ENCODE results near the gene MT1E.
"Not testable (repeated sequence)": the region's sequence is repeated elsewhere in the genome, so short reads cannot be mapped to it uniquely, and the experiment has no call there.

The MT1E gene

DNA sequence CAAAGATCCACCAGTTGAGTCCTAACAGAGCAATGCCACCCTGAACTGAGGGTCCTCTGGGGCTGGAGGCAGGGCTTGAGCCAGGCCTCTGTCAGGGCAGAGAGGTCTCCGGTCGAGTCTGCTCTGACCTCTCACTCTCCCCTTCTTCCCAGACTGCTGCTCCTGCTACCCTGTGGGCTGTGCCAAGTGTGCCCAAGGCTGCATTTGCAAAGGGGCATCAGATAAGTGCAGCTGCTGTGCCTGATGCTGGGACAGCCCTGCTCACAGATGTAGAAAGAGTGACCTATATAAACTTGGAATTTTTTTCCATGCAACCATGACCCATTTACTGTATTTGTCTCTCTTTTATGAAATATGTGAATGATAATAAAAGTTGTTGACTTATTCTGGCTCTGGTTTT, 23.7 kb downstream of the MT1E start:
- no peak for DNase-seq

DNA sequence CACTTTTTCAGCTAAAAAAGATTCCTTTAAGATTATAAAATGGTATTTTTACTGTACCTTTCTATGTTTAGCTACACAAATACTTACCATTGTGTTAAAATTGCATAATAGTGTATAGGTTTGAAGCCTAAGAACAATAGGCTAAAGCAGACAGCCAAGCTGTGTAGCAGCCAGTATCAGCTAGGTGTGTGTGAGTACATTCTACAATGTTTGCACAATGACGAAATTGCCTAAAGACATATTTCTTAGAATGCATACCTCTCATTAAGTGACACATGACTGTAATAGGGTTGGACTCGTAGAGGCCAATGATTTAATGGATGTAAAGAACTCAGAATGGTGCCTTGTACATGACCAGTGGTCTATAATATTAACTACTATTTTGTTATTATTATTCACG, 24.2 kb downstream of the MT1E start:
- DNase-seq, result no peak

DNA sequence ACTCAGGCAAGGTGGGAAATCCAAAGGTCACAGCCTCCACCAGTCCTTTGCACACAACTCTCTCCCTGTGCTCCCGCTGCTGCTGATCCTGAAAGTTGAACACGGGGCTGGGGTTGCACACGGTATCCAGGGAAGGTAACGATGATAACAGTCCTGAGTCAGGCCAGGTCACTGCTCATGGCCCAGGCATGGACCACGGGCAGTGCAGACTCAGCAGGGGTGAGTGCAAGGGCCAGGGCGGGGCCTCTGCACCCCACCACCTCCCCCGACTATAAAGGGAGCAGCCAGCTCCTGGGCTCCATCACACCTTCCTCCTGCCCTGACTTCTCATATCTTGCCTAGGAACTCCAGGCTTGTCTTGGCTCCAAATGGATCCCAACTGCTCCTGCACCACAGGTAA, 26.0 kb downstream of the MT1E start, which contains the start of gene MT1B:
Gene MT1B, plus strand, starts transcription at position 301 of the 400 bp plus-strand sequence. Its CDS starts 68 bp downstream, at position 369.
- DNase-seq, result no peak

DNA sequence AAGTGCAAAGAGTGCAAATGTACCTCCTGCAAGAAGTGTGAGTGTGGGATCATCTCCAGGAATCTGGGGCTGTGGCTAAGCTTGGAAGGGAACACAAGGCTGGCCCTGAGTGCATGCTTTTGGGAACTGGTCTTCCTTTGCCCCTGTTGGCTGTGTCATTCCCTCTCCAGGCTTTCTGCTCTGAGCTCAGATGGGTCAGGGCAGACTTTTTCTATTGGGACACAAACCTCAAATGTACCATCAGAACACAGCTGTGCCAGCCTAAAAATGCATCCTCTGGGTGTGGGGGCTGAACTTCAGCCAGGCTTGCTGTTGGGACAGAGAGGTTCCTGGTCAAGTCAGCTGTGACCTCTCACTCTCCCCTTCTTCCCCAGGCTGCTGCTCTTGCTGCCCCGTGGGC, 27.0 kb downstream of the MT1E start:
- DNase-seq, result no peak

DNA sequence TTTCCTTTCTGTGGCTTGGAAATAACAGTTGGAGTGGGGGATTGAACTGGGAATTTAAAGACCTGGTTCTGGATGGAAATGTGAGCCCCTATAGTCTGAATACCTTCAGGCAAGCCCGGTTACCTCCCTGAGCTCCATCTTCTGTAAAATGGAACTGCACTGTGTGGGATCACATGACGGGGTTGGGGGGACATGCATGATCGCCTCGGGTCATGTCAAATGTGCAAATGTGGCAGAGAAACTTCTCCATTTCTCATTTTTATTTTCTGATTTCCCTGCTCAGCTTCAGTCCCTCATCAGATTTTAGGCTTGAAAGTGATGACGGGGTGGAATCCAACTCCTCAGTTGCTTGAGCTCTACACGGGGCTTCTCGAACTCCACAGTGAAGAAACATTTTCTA, 27.6 kb downstream of the MT1E start:
- DNase-seq, result no peak

DNA sequence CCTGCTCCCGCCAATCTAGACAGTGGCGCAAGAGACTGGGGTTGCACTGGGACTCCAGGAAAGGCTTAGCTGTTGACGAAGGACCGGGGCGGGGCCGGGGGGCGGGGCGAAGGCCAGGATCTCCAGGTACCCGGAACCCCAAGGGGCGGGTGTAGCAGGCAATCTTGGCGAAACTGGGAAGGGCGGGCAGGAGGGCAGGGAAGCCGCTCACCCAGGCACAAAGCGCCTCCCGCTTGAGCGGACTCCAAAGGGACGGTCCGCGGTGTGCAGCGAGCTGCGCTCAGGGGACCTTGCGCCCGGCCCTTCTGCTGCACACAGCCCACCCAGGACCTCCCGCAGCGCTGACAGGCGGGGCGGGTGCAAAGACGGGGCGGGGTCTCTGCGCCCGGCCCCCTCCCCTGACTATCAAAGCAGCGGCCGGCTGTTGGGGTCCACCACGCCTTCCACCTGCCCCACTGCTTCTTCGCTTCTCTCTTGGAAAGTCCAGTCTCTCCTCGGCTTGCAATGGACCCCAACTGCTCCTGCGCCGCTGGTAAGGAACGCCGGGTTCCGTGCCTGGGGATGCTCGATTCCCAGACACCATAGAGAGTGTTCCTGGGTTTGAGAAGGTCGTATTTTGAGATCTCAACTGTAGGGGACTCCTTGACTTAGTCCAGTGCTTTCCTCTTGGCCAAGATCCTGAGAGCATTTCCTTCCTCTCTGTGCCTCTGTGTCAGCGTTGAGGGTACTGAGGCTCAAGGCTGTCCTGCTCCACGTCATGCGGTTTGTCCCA, 32.2 kb downstream of the MT1E start, which contains the start of gene MT1F:
Gene MT1F, plus strand, starts transcription at position 405 of the 772 bp plus-strand sequence. Its CDS starts 100 bp downstream, at position 505.
- no peak for DNase-seq

DNA sequence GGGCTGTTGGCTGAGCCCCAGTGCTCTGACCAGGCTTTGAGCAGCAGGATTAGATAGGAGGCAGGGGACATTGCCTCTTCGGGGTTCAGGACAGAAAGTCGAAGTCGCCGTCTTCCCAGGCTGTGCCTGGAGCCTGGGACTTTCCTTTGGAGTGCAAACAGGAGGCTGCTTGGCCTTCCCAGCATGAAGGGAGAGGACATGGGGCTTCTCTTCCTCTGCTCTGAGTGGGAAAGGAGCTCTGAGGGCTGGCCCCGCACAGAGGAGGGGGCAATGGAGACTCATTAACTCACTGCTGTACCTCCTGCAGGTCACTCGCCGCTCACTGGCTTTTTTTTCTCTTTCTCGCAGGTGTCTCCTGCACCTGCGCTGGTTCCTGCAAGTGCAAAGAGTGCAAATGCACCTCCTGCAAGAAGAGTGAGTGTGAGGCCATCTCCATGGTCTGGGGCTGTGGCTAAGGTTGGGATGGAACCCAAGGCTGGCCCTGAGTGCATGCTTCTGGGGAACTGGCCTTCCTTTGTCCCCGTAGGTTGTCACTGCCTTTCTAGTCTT, 32.8 kb downstream of the MT1E start:
- DNase-seq, result no peak

DNA sequence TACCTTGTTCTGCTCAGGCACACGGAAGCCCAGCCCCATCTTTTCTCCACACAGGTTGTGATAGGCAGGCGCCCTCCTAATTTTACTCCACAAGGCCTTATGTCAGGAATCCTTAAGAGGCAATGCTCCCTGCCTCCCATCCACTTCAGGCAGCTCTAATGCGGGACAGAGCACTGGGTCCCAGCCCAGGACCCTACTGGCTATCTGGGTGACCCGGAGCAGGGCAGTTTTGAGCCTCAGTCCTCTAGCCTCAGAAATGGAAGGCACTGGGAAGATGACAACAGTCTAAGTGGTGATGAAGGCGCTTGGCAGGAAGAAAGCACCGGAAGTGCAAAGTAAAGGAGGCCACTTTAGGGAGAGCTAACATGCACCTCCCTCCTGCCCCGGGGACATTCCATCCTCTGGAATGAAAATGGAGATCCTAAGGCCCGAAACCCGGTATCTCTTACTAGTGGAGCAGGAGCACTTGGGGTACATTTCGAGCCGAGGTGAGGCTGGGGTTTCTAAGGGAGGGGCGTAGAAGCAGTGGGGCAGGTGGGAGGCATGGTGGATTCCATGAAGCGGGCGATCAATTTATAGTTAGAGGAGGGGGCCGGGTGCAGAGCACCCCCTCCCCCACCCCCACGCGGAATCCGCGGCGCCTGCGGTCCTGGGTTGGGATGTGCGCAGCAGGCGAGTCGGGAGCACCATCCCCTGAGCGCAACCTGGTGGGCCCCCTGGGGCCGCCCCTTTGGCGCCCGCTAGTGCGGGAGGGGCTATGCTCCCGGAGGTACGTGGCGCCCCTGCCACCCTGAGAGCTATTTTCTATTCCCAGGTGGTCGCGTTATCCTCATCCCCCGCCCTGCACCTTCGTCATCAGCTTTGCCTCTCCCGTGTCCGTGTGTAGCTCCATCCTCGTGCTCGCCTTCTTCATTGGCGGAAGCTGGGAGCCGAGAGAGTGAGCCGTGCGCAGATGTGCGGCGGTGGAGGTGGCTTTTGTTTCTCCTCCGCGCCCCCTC, 37.1 kb downstream of the MT1E start:
- DNase-seq, result no peak

DNA sequence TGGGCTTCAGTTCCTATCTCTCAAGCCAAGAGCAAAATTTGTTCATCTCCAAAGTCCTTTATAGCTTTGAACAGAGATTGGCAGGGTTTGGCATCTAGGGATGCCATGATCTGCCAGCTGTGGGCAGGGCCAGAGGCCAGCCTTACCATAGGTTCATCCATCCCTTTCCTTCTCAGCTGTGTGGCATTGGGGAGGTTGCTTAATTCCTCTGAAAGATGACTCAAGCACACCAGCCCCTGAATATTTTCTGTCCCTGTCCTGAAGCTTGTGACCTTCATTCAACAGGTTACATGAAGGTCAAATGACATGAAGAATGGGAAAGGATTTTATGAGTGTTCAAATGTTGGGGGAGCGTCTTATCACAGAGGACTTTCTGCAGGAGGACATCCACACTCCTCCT, 38.9 kb downstream of the MT1E start:
- DNase-seq, result no peak

DNA sequence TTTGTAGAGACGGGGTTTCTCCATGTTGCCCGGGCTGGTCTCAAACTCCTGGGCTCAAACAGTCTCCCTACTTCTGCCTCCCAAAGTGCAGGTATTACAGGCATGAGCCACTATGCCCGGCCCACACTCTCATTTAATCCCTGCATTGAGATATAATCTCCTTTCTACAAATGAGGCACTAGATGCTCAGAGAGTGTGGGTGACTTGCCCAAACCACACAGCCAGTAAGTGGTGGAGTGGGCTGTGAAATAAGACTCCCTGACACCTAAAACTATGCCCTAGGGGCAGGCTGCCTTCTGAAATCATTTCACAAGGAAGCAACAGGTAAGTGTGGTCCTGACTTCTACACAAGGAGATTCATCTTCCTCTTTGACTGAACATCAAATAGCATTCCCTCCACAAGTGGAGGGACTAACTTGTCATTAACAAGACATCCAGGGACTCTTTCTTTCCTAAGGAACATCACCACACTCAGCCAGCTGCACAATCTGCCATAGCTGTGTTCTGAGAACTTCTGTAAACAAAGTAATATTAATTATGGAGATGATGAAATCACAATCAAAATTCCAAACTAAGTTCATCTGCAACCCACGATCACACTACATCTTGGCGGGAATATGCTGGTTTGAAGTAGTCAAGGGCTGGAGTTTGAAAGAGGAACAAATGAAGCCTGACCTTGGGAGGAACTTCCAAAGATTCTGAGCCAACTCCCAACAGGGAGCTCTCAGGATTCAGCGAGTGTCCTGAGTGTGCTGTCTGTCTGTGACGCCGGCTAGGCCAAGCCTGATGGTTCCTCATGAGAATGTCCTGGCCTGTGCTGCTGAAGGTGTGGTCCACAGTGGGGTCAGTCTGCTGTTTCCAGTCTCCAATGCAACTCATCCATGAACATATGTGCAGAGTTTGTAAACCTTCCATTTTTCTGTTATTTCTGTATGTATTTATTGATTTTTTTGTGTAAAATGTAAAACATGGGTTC, 40.0 kb downstream of the MT1E start:
- not testable (repeated sequence) for DNase-seq

DNA sequence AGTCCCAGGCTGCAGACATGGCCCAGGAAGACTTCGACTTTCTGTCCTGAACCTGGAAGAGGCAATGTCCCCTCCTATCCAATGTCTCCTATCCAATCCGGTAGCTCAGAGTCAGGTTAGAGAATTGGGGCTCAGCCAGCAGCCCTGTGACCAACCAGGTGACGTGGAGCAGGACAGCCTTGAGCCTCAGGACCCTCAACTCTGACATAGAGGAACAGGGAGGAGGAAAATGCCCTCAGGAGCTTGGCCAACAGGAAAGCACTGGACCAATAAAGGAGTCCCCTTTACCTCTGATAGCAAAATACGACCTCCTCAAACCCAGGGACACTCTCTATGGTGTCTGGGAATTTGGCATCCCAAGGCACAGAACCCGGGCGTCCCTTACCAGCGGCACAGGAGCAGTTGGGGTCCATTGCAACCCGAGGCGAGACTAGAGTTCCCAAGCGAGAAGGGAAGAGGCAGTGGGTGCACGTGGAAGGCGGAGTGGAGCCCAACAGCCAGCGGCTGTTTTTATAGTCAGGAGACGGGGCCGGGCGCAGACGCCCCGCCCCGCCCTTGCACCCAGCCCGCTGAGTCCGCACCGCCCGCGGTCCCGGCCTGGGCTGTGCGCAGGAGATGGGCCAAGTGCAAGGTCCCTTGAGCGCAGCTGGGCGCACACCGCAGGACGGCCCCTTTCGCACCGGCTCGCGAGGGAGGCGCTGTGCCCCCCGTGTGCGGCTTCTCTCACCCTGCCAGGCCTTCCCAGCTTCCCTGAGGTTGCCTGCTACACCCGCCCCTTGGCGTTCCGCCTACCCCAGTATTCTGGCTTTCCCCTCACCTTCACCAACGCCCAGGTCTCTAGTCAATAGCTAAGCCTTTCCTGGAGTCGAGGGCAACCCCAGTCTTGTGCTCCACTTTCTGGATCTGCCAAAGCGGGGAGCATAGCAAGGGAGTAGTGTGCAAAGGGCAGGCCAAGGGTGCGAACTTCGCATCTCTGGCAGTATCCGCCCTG, 42.3 kb downstream of the MT1E start, which contains the start of gene MT1G:
Gene MT1G, minus strand, starts transcription at position 485 of the 991 bp plus-strand sequence. Its CDS starts 72 bp downstream, at position 413.
- no peak for DNase-seq

DNA sequence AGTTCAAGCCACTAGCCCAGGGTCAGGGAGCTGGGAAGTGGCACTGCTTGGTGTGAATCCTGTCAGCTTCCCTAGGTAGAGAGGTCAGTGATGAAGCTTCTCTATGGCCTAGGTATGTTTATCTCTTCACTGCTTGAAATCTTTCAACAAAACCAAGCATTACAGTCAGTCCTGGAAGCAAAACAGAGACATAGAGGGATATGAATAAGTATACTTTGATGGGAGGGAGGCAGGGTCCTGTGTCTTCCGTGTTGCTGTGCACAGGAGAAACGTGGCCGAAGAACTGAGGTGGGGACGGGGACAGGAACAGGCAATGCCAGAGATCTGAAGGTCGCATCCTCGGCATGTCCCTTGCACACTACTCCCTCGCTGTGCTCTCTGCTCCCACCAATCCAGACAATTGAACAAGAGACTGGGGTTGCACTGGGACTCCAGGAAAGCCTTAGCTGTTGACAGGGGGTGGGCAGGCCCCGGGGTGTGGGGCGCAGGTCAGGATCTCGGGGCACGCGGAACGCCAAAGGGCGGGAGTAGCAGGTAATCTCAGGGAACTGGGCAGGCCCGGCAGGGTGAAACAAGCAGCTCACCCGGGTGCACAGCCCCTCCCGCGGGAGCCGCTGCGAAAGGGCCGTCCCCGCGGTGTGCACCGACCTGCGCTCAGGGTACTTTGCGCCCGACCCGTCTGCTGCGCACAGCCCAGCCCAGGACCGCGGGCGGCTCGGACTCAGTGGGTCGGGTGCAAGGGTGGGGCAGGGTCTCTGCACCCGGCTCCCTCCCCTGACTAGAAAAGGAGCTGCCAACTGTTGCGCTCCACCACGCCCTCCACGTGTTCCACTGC, 43.6 kb downstream of the MT1E start, which contains the start of gene MT1H:
Gene MT1H, plus strand, starts transcription at position 810 of the 835 bp plus-strand sequence. CDS start 71 bp downstream, outside the sequence.
- no peak for DNase-seq

DNA sequence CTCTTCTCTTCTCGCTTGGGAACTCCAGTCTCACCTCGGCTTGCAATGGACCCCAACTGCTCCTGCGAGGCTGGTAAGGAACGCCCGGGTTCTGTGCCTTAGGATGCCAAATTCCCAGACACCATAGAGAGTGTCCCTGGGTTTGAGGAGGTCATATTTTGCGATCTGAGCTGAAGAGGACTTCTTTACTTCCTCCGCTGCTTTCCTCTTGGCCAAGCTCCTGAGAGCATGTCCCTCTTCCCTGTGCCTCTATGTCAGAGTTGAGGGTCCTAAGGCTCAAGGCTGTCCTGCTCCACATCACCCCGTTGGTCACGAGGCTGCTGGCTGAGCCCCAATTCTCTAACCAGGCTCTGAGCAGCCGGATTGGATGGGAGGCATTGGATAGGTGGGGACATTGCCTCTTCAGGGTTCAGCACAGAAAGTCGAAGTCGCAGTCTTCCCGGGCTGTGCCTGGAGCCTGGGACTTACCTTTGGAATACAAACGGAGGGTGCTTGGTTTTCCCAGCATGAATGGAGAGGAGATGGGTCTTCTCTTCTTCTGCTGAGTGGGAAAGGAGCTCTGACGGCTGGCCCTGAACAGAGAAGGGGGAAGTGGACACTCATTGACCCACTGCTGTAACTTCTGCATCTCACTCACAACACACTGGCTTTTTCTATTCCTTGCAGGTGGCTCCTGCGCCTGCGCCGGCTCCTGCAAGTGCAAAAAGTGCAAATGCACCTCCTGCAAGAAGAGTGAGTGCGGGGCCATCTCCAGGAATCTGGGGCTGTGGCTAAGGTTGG, 44.4 kb downstream of the MT1E start:
- DNase-seq, result no peak

DNA sequence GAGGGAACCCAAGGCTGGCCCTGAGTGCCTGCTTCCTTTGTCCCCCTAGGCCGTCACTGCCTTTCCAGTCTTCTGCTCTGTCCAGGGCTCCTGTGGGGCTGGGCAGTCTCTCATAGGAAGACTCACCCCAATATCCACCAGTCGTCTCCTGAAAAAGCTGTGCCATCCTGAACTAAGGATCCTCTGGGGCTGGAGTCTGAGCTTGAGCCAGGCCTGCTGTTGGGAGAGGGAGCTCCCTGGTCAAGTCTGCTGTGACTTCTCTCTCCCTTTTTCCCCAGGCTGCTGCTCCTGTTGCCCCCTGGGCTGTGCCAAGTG, 45.0 kb downstream of the MT1E start:
- no peak for DNase-seq

DNA sequence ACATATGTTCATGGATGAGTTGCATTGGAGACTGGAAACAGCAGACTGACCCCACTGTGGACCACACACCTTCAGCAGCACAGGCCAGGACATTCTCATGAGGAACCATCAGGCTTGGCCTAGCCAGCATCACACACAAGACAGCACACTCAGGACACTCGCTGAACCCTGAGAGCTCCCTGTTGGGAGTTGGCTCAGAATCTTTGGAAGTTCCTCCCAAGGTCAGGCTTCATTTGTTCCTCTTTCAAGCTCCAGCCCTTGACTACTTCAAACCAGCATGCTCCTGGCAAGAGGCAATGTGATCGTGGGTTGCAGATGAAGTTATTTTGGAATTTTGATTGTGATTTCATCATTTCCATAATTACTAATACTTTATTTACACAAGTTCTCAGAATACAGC, 46.1 kb downstream of the MT1E start:
- DNase-seq, result not testable (repeated sequence)

DNA sequence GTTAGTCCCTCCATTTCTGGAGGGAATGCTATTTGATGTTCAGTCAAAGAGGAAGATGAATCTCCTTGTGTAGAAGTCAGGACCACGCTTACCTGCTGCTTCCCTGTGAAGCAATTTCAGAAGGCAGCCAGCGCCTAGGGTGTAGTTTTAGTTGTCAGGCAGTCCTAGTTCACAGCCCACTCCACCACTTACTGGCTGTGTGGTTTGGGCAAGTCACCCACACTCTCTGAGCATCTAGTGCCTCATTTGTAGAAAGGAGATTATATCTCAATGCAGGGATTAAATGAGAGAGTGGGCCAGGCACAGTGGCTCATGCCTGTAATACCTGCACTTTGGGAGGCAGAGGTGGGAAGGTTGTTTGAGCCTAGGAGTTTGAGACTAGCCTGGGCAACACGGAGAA, 46.6 kb downstream of the MT1E start:
- not testable (repeated sequence) for DNase-seq

DNA sequence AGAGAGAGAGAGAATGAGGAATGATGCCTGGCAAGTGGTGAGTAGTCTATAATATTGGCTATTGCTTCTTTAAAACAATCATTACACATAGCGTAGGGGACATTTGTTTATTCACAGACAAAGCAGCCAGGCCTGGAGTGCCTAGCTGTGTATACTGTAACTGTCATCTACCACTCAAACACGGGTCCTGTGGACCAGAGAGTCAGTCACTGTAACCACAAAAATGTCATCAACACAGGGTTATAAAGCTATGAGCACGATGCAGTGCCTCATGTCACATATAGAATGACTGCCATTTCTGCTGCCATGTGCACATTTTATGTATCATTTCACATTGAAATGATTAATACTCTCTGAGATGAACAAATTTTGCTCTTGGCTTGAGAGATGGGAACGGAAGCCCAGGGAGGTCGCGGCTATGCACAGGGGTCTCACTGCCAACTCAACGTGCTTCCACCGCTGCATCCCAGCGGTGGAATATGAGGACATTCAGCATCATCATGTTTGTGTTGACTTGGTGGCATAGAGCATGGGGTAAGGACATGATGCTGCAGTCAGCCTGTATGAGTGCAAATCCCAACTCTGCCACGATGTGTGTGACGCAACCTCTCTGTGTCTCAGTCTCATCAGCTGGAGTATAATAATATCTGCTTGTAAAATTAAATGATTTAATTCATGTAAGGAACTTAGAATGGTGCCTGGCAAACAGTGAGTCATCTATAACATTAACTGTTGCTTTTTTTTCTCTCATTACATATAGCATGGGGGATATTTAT, 47.4 kb downstream of the MT1E start:
- no peak for DNase-seq

DNA sequence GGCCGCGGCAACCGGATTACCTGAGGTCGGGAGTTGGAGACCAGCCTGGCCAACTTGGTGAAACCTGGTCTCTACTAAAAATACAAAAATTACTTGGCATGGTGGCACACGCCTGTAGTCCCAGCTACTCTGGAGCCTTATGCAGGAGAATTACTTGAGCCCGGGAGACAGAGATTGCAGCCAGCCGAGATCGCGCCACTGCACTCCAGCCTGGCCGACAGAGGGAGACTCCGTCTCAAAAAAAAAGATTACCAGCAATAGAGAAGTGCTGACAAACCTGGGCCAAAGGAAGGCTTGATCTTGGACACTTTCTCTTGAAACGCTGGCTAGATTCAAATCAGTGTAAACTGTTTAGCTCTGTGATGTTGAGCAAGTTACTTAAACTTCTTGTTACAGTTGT, 48.3 kb downstream of the MT1E start:
- DNase-seq, result no peak
